HG03432 (cell line): ENCODE measurements around the gene DYNLT3.

Experiments
- ATAC-seq: cut with Tn5 transposase; IDR thresholded peaks from one replicate; pipeline ENCODE4 v1.9.1; 2021; ENCODE audit warnings: mild to moderate bottlenecking, moderate library complexity; ENCODE audit not compliant: unreplicated experiment

DYNLT3 gene, protein sequence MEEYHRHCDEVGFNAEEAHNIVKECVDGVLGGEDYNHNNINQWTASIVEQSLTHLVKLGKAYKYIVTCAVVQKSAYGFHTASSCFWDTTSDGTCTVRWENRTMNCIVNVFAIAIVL

DNA sequence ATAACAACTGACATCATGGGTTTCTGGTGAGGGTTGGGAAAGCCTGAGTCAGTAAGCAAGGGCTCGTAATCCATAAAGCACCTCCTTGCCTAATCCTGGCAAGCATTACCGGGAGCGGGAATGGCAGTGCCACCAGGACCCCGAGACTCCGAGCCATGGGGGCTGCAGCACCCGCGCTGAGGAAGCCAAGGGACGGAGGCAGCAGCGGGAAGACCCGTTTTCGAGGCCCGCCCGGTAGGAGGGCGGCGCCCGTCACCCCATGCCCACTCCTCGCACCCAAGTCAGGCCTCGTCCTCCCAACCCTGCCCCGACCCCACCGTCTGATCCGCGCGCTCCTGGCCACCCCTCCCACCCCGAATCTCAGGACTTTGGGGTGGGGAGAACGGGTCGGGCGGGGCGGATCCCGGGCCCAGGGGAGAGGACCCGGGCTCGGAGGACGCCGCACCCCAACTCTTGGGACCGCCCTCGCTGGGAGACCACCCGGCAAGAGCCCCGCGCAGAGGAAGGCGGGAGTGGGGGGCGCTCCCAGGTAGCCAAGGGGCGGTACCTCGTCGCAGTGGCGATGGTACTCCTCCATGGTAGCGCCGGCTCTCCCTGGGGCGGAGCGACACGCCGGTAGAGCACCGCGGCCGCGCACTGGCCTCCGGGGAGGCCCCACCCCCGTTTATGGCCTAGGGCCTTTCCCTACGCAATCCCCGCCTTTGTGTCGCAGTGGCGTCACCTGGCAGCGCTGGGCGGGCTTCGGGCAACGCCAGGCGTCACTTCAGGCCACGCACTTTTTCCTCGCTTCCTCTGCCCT lies at the start of gene DYNLT3:
Gene DYNLT3 (minus strand): TSS at position 638 of the 799 bp plus-strand sequence. CDS start 61 bp downstream, at position 577.
- ATAC-seq = peak; percentile 100

DNA sequence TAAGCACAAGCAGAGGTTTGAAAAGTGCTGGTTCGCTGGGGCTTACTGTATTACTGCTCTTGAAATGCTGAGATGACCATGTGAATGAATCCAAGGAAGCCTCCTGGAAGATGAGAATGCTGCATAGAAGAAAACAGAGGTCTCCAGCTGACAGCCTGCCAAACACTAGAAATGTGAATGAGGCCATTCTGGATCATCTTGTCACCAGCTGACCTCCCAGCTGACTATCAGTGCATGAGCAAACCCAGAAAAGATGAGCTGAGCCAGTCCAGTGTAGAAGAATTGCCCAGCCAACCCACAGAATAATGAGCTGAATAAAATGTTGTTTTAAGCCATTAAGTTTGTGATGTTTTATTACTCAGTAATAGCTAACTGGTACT lies 49.1 kb upstream of the DYNLT3 start:
- no peak for ATAC-seq

DNA sequence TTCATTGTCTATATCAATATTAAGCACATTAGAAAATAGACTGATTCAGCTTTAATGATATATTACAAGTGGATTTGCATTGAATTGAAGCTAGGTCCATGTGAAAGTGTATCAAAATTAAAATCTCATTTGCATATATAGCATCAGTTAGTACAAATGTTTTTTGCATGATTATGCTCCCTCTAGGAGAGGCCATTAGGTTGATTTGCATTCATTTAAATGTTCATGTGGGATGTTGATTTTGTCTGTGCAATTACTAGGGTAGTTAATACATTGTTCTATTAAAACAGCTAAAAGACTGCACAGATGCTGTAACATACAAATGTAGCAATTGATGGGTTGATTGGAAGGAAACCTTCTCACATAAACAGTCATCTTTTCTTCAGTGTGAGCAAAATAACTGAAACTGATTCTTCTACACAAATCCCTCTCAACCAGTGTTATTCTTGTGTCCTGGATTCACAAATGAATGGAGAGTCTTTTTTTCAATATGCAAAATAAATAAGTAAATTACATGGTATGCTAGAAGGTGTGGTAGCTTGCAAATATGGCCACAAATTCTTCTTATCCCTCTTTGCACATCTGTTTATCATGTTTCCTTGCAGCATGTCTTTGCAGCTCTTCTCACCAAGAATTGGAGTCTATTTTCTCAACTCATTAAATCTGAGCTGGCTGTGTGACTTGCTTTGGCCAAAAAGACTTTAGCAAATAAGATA lies 48.6 kb upstream of the DYNLT3 start:
- ATAC-seq = no peak

DNA sequence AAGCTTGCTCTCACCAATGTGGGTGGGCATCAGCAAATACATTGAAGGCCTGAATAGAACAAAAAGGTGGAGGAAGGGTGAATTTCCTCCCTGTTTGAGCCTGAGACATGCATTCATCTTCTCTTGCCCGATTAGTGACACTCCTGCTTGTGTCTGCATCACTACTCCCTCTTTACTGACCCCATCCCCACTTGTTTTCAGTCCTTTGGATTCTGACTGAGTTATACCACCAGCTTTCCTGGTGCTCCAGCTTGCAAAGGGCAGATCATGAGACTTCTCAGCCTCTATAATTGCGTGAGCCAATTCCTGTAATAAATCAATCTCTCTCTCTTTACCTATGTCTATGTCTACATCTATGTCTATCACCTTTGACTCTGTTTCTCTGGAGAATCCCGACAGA lies 47.4 kb upstream of the DYNLT3 start:
- no peak for ATAC-seq

DNA sequence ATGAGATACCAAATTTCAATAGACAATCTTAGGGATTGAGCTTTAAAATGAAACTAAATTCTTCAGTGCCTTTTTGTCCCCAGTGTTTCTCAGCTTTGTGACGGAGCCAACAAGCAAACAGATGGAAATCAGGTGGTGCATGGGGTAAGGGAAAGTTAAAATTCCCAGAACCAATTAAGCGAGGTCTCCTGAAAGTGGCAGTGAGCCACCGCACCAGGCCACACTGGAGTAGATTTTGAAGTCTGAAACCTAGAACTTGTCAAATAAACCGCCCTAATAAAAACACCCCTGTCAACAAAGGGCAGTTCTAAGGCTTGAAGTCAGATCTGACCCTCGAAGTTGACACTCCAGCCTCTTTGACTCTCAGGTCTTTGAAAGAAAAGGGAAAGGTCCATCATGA lies 40.6 kb upstream of the DYNLT3 start:
- ATAC-seq = no peak

DNA sequence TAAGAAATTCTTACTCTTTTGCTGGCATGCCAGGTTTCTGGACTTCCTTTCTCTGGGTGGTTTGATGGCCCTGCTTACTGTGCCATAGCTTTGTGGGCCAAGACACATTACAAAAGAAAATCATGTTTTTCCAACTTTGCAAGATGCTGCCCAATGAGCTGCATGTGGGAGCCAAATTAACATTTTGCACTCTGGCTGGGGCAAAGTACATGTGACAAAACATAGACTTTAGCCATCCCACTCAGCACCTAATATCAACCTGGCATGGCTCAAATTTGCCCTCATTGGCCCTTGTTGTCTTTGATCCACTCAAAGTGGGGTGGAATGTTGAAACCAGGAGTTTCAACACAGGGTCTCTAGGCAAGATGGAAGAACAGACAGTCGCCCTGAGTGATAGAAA lies 40.0 kb upstream of the DYNLT3 start:
- no peak for ATAC-seq

DNA sequence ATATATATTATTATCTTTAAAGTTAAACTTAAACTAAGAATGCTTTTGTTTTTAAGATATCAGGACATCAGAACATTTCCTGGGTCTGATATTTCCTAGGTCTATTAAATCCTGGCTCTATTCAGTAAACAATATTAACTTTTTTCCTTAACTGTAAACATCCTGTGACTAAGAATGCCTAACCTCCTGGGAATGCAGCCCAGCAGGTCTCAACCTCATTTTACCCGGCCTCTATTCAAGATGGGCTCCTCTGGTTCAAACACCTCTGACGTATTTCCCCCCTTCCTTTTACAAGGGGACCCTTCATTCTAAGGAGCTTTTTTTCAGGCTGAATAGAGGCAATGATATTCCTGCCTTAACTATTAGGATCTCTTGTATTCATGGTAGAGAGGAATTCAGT lies 35.8 kb upstream of the DYNLT3 start:
- no peak for ATAC-seq

DNA sequence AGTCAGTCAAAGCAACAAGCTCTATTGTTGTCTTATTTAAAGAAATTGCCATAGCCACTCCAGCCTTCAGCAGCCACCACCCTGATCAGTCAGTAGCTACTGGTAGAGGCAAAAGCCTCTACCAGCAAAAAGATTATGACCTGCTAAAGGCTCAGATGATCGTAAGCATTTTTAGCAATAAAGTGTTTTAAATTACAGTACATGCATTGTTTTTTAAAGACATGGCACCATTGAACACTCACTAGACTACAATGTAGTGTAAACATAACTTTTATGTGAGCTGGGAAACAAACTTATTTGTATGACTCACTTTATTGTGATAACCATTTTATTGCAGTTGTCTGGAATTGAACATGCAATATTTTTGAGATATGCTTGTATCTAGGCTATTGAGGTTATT lies 32.3 kb upstream of the DYNLT3 start:
- ATAC-seq = no peak

DNA sequence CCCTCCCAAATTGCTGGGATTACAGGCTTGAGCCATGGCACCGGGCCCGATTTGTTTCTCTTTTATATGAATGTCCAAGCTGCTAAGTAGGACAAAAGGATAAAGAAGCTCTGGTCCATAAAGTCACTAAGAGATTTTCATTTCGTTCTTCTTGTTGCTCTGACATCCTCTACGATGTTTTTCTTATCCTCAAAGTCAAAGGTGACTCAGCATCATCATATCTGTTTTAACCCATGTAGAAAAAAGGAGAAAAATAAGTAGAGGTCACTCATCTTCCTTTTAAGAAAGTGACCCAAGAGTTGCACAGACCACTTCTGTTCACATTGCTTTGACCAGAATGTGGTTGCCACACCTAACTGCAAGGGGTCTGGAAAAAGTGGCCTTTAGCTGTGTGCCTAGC lies 29.3 kb upstream of the DYNLT3 start:
- no peak for ATAC-seq

DNA sequence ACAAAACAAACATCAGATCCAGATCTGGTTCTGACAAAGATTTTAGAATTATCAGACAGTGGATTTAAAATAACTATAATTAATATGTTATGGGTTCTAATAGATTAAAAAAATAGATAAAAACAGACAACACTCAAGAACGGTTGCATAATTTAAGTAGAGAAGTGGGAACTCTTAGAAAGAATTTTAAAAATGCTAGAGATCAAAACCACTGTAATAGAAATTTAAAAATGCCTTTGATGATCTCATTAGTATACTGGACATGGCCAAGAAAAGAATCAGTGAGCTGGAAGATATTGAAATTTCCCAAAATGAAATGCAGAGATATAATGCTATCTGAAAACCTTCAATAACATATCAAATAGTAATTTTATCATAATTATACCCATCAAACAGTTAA lies 28.3 kb upstream of the DYNLT3 start:
- no peak for ATAC-seq

DNA sequence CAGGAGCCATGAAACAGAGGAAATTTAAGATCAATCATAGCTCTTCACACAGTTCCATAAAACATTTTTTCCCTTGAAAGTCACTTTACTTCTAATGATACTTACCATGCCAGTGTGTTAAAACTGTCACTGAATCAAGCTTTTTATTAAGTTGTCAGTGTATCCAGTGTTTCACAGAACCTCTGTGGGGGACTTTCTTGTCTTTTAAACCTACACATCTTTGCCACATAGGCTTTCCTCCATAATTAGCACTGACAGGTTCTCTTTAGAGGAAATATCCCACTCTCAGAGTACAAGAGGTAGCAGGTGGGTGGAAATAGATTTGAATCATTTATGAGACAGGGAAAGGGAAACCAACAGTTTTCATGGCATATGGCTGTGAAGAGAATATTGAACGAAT lies 25.8 kb upstream of the DYNLT3 start:
- no peak for ATAC-seq

DNA sequence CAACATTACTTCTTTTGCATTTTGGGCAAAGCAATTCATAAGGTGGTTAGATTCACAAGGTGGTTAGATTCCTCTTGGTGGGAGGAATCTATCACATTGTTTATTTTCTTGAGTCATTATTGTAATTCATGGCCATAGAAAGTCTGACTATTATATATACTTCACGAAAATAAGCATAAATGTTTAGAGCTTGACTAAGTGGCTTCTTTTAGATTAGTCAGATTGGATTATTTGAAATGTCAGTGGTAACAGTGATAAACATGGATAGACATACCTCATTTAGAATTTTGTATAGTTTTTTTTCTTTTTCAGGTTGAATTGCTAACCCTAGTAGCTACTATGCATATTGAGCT lies 24.9 kb upstream of the DYNLT3 start:
- no peak for ATAC-seq

DNA sequence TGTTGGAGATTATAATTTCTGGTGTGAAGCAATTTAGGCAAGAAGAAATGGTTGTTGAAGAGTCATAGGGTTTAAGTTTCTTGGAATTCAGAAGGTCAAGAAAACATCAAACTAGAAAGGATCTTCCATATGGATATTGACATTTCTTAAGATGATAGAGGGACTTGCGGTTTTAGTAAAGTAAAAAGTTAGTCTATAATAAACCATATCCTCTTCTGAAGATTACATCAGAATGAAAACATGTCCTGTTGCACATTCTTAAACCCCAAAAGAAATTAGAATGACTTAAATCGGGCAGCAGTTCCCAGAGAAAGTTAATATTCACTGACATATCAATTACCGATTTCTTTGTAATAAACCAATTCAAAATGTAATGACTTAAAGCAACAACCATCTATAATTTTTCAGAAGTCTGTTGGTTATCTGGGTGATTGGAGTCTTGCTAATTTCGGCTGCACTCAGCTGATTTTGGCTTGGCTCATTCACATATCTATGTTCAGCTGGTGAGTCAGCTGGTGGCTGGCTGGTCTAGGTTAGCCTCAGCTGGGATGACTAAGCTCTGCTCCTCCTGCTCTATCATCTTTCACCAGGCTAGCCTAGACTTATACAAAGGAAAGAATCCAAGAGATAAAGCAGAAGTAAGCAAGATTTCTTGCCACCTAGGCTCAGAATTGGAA lies 24.4 kb upstream of the DYNLT3 start:
- ATAC-seq = no peak

DNA sequence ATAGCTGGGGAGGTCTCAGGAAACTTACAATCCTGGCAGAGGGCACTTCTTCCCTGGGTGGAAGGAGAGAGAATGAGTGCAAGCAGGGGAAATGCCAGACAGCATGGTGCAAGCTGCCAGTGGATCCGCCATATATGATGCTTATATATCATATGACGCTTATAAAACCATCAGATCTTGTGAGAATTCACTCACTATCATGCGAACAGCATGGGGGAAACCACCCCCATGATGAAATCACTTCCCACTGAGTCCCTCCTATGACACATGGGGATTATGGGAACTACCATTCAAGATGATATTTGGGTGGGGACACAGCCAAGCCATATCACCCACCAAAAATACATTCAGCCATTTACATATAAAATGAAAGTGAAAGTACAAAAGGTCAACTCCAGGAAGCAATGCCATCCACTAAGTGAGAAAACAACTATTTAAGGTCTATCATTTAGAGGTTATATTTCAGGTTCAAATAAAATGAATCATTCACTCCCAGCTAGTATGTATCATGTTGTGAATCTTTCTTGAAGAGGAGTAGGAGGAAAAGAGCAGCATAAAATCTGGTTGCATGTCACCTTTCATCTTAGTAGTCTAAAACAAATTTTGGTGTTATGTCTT lies 20.3 kb upstream of the DYNLT3 start:
- no peak for ATAC-seq

DNA sequence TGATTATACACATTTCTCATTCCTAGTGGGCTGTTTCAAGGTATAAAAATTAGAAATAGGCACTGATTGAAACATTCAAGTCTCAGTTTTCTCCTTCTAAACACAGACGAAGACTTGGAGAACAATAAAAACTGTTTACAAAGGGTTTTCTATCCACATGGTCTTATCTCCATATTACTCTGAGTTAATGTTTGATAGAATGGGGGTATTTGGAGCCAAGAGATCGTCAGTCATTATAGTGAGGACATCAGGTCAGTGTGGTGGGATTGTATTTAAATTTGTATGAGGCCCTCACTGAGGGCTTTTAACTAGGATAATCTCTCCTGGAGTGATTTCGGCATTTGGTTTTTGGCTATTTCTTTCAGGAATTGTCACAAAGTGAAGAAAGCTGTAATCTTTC lies 16.4 kb upstream of the DYNLT3 start:
- ATAC-seq = no peak

DNA sequence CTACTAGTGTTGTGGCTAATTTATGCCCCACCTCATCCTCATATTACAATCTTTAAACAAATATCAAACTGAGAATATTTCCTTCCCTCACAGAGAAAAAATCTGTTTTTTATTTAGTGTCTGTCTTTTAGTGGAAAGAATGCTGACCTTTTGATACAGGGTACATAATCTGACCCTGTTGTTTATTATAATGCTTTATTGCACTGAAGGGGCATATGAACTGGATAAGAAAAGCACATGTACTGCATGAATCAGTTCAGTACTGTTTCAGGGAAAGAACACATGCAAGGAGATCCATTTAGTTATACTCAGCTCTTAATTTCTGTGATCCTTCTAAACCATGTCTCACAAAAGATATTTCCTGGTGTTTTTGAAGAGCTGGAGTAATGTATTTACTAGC lies 15.5 kb upstream of the DYNLT3 start:
- no peak for ATAC-seq

DNA sequence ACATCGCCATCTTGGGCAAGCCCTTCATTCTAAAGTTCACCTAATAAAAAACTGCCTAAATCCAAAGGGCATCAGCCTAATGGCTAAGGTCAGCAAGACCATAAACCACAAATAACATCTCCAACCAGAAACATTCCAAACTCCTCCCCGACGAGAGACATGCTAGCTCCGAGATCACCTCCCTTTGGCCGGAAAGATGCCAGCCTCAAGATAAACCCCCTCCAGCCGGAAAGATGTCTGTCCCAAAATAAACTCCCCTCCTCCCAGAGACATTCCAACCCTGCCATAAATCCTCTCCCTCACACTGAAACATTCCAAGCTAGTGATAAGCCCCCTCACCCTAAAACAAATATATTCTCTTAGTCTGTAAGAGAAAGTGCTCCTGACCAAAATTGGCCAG lies 13.3 kb upstream of the DYNLT3 start:
- no peak for ATAC-seq

DNA sequence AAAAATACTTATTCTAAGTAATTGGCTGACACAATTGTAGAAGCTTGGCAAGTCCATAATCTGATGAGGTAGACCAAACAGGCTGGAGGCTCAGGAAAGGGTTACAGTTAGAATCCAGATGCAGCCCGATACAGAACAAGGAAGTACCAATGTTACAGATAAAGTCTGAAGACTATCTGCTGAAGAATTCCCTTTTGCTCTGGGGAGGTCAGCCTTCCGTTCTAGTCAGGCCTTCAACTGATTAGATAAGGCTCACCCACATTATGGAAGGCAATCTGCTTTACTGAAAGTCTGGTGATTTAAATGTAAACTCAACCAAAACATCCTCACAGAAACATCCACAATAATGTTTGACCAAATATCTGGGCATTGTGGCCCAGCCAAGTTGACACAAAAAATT lies 7.4 kb upstream of the DYNLT3 start:
- no peak for ATAC-seq

DNA sequence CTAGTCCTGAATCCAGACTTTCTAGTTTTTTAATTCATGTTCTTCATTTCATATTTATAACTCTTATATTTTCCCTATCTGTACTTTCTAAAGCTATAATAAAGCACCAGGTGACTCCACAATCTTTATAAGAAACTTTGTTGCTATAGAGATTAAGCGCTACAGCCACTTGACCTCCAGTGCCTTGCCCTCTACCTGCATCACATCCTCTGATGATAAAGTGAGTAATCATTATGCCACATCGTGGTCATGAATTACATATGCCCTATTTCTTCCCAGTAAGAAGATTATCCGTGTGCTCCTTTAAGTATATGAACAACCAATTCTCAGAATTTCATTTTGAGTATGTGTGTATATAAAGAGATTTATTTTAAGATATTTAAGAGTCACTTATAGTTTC lies 6.8 kb upstream of the DYNLT3 start:
- no peak for ATAC-seq

DNA sequence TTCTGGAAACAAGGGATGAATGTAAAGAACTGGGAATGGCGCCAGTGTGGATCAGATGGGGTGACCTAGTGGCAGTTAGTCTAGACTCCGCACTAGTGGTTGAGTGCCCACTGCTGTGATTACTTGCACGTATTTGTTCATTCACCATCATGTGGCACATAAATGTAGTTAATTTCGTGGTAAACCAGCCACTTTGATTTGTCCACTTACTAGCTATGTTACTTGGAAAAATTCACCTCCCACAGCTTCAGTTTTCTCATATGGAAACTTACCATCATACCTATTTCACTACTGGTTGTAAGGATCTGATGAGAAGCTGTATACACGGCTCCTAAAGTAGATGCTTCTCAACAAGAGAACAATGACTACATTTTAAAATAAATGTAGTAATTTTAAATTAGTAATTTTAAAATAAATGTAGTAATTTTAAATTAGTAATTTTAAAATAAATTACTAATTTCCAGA lies 394 bp upstream of the DYNLT3 start:
- no peak for ATAC-seq

DNA sequence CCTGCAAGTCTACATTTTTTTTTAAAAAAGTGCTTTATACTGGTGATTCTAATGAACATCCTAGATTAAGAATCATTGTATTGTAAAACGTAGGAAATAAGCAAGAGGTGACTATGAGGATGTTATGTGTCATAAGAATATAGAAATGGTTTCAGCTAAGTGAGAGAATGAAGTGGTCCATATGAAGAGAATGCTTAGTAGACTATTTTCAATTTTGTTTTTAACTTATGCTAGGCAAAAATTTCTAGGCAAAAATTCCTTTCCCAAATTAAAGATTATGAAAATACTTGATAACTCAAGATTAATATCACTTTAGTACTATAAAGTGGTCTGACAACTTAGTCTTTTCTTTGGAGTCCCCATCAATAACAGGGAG lies 825 bp downstream of the DYNLT3 start:
- ATAC-seq = no peak
